ENCODE data around the gene EIF1.
"Not testable (repeated sequence)": the region's sequence is repeated elsewhere in the genome, so short reads cannot be mapped to it uniquely, and the experiment has no call there.

The EIF1 gene

GRCh38 chr17:41679740-41680425 lies 8.8 kb upstream of the EIF1 start:
- no peak for DNase-seq

- no peak for DNase-seq
Measured at GRCh38 chr17:41680426-41681040, 8.2 kb upstream of the EIF1 start.

- no peak for DNase-seq
Measured at GRCh38 chr17:41681776-41682175, 6.9 kb upstream of the EIF1 start.

GRCh38 chr17:41682631-41683030 lies 6.1 kb upstream of the EIF1 start:
- DNase-seq, result no peak

GRCh38 chr17:41683441-41684007 lies 5.2 kb upstream of the EIF1 start:
- no peak for DNase-seq

GRCh38 chr17:41684035-41684434 lies 4.7 kb upstream of the EIF1 start:
- DNase-seq, result no peak

- not testable (repeated sequence) for DNase-seq
Measured at GRCh38 chr17:41685753-41686152, 2.9 kb upstream of the EIF1 start.

GRCh38 chr17:41686281-41686680 lies 2.4 kb upstream of the EIF1 start:
- DNase-seq, result no peak

- peak; percentile 79 for DNase-seq
Measured at GRCh38 chr17:41687828-41688640, 651 bp upstream of the EIF1 start.

GRCh38 chr17:41689497-41690299 lies 1.0 kb downstream of the EIF1 start:
- peak; percentile 76 for DNase-seq

- DNase-seq, result peak; percentile 7
Measured at GRCh38 chr17:41690497-41690896, 1.8 kb downstream of the EIF1 start.

- DNase-seq, result peak; percentile 31
Measured at GRCh38 chr17:41691031-41691777, 2.5 kb downstream of the EIF1 start.

- DNase-seq, result peak; percentile 41
Measured at GRCh38 chr17:41692722-41693521, 4.2 kb downstream of the EIF1 start.

- peak; percentile 13 for DNase-seq
Measured at GRCh38 chr17:41695134-41695661, 6.5 kb downstream of the EIF1 start.

GRCh38 chr17:41695954-41696757 lies 7.5 kb downstream of the EIF1 start:
- DNase-seq, result peak; percentile 81

- DNase-seq, result no peak
Measured at GRCh38 chr17:41697122-41697962, 8.7 kb downstream of the EIF1 start.

GRCh38 chr17:41700843-41701242 lies 12.2 kb downstream of the EIF1 start:
- DNase-seq, result not testable (repeated sequence)

- DNase-seq, result no peak
Measured at GRCh38 chr17:41702712-41703111, 14.0 kb downstream of the EIF1 start.
